GM18861 (cell line): Measurements from ENCODE around the gene PPP1R10.

Experiments used
- ATAC-seq: cut with Tn5 transposase; IDR thresholded peaks from one replicate; pipeline ENCODE4 v1.9.1; 2021; ENCODE audit not compliant: unreplicated experiment

Gene PPP1R10

GRCh38 chr6:30625511-30625910 is 8.5 kb upstream of the PPP1R10 start:
- no peak for ATAC-seq

DNA sequence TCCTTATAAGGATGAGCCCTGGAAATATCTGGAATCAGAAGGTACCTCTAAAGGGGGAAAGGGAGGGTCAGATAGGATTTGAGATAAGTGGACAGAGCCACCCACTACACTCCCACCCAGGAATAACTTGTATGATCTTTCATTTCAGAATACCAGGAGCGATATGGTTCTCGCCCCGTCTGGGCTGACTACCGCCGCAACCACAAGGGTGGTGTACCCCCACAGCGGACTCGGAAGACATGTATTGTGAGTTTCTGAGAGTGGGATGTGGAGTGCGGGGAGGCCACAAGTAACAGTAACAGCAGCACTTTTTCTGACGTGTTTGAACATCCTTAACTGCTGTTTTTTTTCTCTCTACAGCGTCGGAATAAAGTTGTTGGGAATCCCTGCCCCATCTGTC is 2.5 kb upstream of the PPP1R10 start:
- no peak for ATAC-seq

GRCh38 chr6:30618270-30618797 is 1.3 kb upstream of the PPP1R10 start:
- no peak for ATAC-seq

GRCh38 chr6:30617565-30618269 is 674 bp upstream of the PPP1R10 start, which contains the start of gene MRPS18B:
Gene MRPS18B, plus strand, starts transcription at chr6:30617840. Its CDS starts 26 bp downstream, at chr6:30617866.
- peak; percentile 45 for ATAC-seq

GRCh38 chr6:30615958-30616810 is 859 bp downstream of the PPP1R10 start:
- no peak for ATAC-seq

DNA sequence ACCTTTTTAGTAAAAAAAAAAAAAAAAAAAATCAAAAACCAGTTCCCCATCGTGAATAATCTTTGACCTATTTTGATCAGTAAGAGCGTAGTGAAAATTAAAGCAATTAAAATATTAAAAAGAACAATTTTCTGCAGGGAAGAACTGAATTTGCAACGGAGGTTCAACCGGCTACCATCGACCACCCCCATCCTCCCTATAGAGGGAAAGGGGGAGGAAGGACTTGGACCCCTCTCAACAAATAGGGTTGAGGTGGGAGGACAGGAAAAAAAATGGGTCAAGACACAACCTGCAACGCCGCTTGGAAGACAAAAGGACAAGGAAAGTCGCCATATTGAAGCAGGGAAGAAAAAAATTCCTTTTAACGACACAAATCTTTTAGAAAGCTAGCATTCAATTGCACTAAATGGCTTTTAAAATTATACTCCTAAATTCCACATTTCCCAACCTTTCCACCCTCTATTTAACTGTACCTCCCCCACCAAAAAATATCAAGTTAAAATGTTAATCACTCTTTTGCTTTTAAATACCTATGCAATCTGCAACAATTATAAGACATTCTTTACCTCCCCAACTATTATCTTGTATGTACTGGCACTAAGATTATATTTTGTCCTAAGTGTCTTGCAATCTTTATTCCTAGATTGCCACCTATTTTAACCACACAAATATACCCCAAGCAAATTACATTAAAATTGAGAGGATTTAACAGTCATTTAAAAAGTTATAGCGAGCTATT is 1.7 kb downstream of the PPP1R10 start:
- ATAC-seq = no peak

DNA sequence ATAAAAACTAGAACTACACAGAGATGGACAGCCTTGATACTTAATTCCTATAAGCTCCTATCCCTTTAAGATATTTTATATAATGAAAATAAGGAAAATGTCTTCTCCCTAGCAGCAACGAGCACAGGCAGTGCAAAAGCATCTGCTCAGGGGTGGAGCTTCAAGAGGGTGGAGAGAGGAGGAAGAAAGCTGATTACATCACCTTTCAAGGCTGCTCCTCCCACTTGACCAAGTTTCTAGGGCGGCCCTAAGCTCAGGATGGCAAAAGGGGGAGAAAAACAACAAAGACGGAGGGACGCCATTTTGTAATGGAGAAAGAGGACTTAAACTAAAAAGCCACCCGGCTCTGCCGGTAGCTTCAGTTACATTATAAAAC is 2.2 kb downstream of the PPP1R10 start:
- peak; percentile 29 for ATAC-seq

- no peak for ATAC-seq
Measured at GRCh38 chr6:30614044-30614842, 2.8 kb downstream of the PPP1R10 start.

- no peak for ATAC-seq
Measured at GRCh38 chr6:30613251-30614043, 3.6 kb downstream of the PPP1R10 start.

GRCh38 chr6:30612687-30613248 is 4.3 kb downstream of the PPP1R10 start:
- no peak for ATAC-seq

DNA sequence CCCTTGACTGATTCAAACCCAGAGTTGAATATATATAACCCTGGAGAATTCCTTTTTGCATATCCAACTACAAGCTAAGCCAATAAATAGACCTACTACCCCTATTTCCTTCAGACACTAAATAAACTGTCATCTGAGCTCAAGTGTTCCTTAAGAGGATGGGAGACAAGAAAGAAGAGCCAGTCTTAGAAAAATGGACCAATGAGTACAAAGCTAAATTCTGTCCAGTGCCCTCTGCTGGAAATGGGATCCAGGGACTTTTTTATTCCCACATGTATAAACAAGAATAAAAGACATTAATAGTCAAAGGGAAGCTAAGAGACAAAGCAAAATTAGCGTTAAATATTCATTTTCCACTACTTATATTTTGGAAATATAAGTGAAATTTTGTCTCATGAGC is 4.8 kb downstream of the PPP1R10 start:
- ATAC-seq = no peak

- no peak for ATAC-seq
Measured at GRCh38 chr6:30611856-30612194, 5.2 kb downstream of the PPP1R10 start.

DNA sequence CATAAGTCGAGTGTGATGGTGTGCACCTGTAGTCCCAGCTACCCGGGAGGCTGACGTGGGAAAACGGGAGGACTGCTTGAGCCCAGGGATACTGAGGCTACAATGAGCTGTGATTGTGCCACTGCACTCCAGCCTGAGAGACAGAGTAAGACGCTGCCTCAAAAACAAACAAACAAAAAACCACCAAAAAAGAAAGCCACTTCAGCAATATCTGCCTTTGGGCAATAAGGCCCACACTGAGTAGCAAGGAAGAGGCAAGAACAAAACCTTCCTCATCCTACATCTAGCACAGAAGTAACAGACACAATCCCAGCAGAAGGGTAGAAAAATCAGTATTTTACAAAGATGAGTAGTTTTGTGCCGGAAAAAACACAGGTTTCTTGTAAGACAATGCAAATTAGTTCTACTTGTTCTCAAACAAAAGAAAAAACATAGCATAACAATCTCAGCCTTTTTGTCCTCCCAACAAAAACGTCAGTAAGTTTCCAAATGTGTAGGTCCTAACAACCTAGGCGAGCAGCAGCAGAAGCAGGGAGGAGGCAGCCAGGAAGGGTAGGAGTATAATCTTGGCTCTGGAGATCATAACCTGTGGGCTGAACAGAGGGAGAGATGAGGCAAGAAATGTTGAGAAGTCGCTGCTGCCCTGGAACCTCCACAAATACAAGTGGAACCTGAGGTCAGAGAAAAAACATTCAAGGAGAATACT is 5.7 kb downstream of the PPP1R10 start:
- ATAC-seq = no peak

DNA sequence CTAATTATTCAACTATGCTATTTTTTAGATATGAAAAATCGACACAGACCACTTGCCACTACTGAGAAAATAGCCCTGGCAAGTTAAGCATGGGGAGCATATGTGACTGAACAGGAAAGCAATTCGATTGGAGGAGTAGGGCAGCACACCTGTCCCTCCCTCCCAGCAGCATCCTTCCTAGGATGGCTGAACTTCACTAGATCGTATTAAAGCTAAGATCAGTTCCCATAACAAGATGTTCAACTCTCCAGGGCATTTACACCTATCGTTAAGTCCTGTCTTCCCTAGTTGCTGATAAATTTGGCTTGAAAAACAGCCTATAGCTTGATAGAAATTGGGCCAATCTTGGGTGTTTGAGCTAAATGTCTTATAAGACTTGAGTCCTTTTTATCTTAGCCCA is 7.0 kb downstream of the PPP1R10 start:
- no peak for ATAC-seq

DNA sequence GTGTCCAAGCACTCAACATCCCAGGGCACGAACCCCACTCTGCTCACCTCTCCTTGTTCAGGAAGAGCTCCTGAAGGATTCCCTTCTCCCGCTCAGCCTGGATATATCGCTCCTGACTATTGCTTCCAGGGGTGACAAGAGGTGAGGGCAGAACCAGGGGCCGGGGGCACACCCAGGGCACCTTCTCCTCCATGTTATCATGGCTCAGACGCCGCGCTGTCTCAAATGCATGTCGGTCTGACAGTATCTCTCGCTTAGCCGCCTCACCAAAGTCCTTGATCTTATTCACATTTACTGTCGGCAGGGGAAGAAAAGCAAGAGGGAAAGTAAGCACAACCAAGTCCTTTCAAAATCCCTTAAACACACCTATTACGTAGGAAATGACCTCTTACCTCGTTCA is 13.1 kb downstream of the PPP1R10 start:
- no peak for ATAC-seq

DNA sequence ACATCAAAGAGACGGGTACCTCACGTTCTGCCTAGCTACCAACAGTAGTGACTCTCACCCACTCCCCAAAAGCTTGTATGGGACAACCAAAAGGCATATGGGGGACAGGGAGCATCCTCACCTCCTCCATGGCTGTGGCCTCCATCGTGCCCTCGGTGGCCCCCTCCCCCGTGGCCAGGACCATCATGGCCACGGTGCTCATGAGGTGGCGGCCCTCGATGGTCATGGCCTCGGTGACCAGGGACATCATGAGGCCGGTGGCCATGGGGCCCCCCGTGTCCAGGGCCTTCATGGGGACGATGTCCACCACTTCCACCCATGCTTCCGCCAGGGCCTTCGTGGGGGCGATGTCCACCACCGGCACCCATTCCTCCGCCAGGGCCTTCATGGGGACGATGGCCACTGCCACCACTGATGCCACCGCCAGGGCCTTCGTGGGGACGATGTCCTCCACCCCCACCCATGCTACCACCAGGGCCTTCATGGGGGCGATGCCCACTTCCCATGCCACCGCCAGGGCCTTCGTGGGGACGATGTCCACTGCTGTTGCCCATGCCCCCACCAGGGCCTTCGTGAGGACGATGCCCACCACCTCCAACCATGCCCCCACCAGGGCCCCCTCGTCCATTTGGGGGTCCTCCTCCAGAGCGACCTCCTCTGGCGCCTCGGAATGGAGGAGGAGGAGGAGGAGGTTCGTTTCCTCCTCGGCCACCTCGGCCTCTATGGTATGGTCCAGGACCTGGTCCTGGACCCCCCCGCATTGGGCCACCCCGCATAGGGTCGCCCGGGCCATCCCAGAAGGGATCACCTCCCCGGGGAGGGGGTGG is 15.0 kb downstream of the PPP1R10 start:
- ATAC-seq = no peak

DNA sequence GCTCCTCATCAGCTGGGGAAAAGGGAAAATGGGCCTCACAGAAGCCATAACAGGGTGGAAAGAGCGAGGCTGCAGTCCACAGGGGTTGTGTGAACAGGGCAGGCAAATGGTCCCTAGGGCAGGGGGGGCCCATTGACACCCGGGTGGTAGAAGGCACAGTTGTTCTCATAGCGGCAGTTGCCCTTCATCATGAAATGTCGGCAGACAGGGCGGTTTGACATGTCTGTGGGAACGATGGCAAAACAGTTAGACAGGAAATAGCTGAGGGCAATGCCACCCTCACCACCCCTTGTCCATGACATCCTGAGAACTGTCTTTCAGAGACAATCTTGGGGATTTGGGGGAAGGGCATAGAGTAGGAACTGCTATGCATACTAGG is 15.6 kb downstream of the PPP1R10 start:
- ATAC-seq = no peak

GRCh38 chr6:30600451-30600961 is 16.5 kb downstream of the PPP1R10 start:
- no peak for ATAC-seq
